Progenitor cell of endocrine pancreas (in vitro differentiated cells): Measurements from ENCODE around the gene IL1RAPL2. TPM values are rescaled to one million over a fixed set of nuclear protein-coding genes. Genes with fewer than 3 reads are reported as not detected.

Experiments used
- DNase-seq: peaks from one replicate; pipeline ENCODE4 v3.0.0; 2021; ENCODE audit warnings: low spot score; ENCODE audit not compliant: unreplicated experiment
- H3K27ac Mint-ChIP-seq: 2 replicates; pipeline ENCODE4 v1.8.0; 2021; ENCODE audit warnings: mild to moderate bottlenecking, moderate library complexity, mixed read lengths
- H3K27me3 Mint-ChIP-seq: 2 replicates; pipeline ENCODE4 v1.8.0; 2021; ENCODE audit warnings: mixed read lengths
- H3K36me3 Mint-ChIP-seq: 2 replicates; pipeline ENCODE4 v1.8.0; 2022; ENCODE audit warnings: mixed read lengths; ENCODE audit not compliant: insufficient read depth
- H3K4me1 Mint-ChIP-seq: 2 replicates; pipeline ENCODE4 v1.8.0; 2021; ENCODE audit warnings: low read depth, mixed read lengths
- H3K4me3 Mint-ChIP-seq: 2 replicates; pipeline ENCODE4 v1.8.0; 2021; ENCODE audit warnings: low read depth, mild to moderate bottlenecking, moderate library complexity, mixed read lengths
- H3K9me3 Mint-ChIP-seq: 2 replicates; pipeline ENCODE4 v1.8.0; 2021; ENCODE audit warnings: low read depth, mixed read lengths
- CTCF ChIP-seq: fragments of 200-600 bp; sonication (generic); IDR thresholded peaks from one replicate; pipeline ENCODE4 v1.5.0; 2021; ENCODE audit warnings: antibody characterized with exemption, mild to moderate bottlenecking; ENCODE audit not compliant: unreplicated experiment
- total RNA-seq: library from RNA; stranded (reverse); gene quantifications from 2 replicates; pipeline ENCODE4 v1.2.1, GENCODE V29; 2021

The IL1RAPL2 gene
- total RNA-seq, 1 donor from 2014 or later: 0.91 TPM

- TF ChIP-seq CTCF: no peak
- Mint-ChIP-seq H3K27ac (no peak overlapping the region), H3K27me3 (no peaks in the 10 kb centered on the region), H3K36me3 (no peaks in the 10 kb centered on the region), H3K9me3 (peaks cover 33% of the 10 kb centered on the region), H3K4me1 (peaks cover 6% of the 10 kb centered on the region), H3K4me3 (no peak overlapping the region)
- DNase-seq: no peak
These were observed 363.3 kb downstream of the IL1RAPL2 start for GRCh38 chrX:104929324-104929723.

GRCh38 chrX:104935581-104935980 lies 369.6 kb downstream of the IL1RAPL2 start:
- H3K27ac Mint-ChIP-seq: no peak overlapping the region
- no peaks in the 10 kb centered on the region for H3K4me1 Mint-ChIP-seq
- no peak for TF ChIP-seq CTCF
- DNase-seq: no peak
- no peak overlapping the region for H3K4me3 Mint-ChIP-seq
- no peaks in the 10 kb centered on the region for H3K27me3 Mint-ChIP-seq
- no peaks in the 10 kb centered on the region for H3K36me3 Mint-ChIP-seq
- peaks cover 17% of the 10 kb centered on the region for H3K9me3 Mint-ChIP-seq

- Mint-ChIP-seq H3K27ac (no peak overlapping the region), H3K36me3 (no peaks in the 10 kb centered on the region), H3K4me1 (peaks cover 2% of the 10 kb centered on the region), H3K9me3 (peaks cover 17% of the 10 kb centered on the region), H3K27me3 (no peaks in the 10 kb centered on the region), H3K4me3 (no peak overlapping the region)
- no peak for TF ChIP-seq CTCF
- DNase-seq: no peak
These were observed 387.3 kb downstream of the IL1RAPL2 start for GRCh38 chrX:104953251-104953650.

- H3K27me3 Mint-ChIP-seq: no peaks in the 10 kb centered on the region
- no peaks in the 10 kb centered on the region for H3K36me3 Mint-ChIP-seq
- H3K27ac Mint-ChIP-seq: no peak overlapping the region
- no peak overlapping the region for H3K4me3 Mint-ChIP-seq
- TF ChIP-seq CTCF: no peak
- no peaks in the 10 kb centered on the region for H3K4me1 Mint-ChIP-seq
- DNase-seq: no peak
- peaks cover 17% of the 10 kb centered on the region for H3K9me3 Mint-ChIP-seq
These were observed 395.9 kb downstream of the IL1RAPL2 start for GRCh38 chrX:104961926-104962325.

- Mint-ChIP-seq H3K27me3 (no peaks in the 10 kb centered on the region), H3K27ac (no peak overlapping the region), H3K4me3 (no peak overlapping the region), H3K4me1 (no peaks in the 10 kb centered on the region), H3K9me3 (peaks cover 20% of the 10 kb centered on the region), H3K36me3 (no peaks in the 10 kb centered on the region)
- DNase-seq: no peak
- no peak for TF ChIP-seq CTCF
These were observed 402.2 kb downstream of the IL1RAPL2 start for GRCh38 chrX:104968241-104968640.
